ENCODE results near the gene AKAP1. TPM values are rescaled to one million over a fixed set of nuclear protein-coding genes. Genes with fewer than 3 reads are reported as not detected.

AKAP1 gene
- total and polyA plus RNA-seq, 7 donors: 42.3 to 231 (median 95.5) TPM

- ATAC-seq (no peak), DNase-seq (no peak)
- H3K4me1 ChIP-seq: peaks cover 76% of the 10 kb centered on the region
- H3K27ac ChIP-seq: peak overlapping the region; percentile 92
- H3K36me3 ChIP-seq (ENCODE audit: insufficient read depth in 1 of 2, low read depth in 1 of 2): peaks cover 0 to 12% of the 10 kb centered on the region in 2 donors
- intact Hi-C loops (cut with DNase I): no loop called here
- H3K9me3 ChIP-seq: no peaks in the 10 kb centered on the region
- WGBS, 3 donors: 78 to 81% (median 79%) methylated on average over 7 of the region's 7 CpGs
- no peak for TF ChIP-seq CTCF (IDR thresholded peaks at IDR 0.05)
- no peaks in the 10 kb centered on the region for H3K27me3 ChIP-seq (ENCODE audit: insufficient read depth in 3 of 3, low read length in 2 of 3)
- no peak overlapping the region for H3K4me3 ChIP-seq
Observed at GRCh38 chr17:57104461-57105175, 19.6 kb downstream of the AKAP1 start.

GRCh38 chr17:57105591-57105990 is 20.5 kb downstream of the AKAP1 start:
- Histone ChIP-seq H3K4me3 (no peak overlapping the region), H3K4me1 (peaks cover 76% of the 10 kb centered on the region), H3K27ac (peak overlapping the region; percentile 92), H3K9me3 (no peaks in the 10 kb centered on the region), H3K36me3 (ENCODE audit: insufficient read depth in 1 of 2, low read depth in 1 of 2) (peaks cover 0 to 12% of the 10 kb centered on the region in 2 donors), H3K27me3 (ENCODE audit: insufficient read depth in 3 of 3, low read length in 2 of 3) (no peaks in the 10 kb centered on the region)
- intact Hi-C loops (cut with DNase I): no loop called here
- DNase-seq (no peak), ATAC-seq (no peak)
- 78 to 84% (median 82%) methylated on average over 8 of the region's 8 CpGs for WGBS, 3 donors
- no peak for TF ChIP-seq CTCF (IDR thresholded peaks at IDR 0.05)

- H3K9me3 ChIP-seq: no peaks in the 10 kb centered on the region
- WGBS, 3 donors: 31 to 42% (median 31%) methylated on average over 17 of the region's 17 CpGs
- peaks cover 80% of the 10 kb centered on the region for H3K4me1 ChIP-seq
- H3K27ac ChIP-seq: peak overlapping the region; percentile 92
- peak; percentile 67 to 81 (median 72) for ATAC-seq
- peaks cover 0 to 15% of the 10 kb centered on the region in 2 donors for H3K36me3 ChIP-seq (ENCODE audit: insufficient read depth in 1 of 2, low read depth in 1 of 2)
- intact Hi-C loops (cut with DNase I): no loop called here
- peak; percentile 65 to 87 for DNase-seq
- H3K27me3 ChIP-seq (ENCODE audit: insufficient read depth in 3 of 3, low read length in 2 of 3): no peaks in the 10 kb centered on the region
- no peak overlapping the region for H3K4me3 ChIP-seq
- peak; percentile 58 for TF ChIP-seq CTCF (IDR thresholded peaks at IDR 0.05)
Observed at GRCh38 chr17:57106107-57106835, 21.2 kb downstream of the AKAP1 start.

GRCh38 chr17:57106836-57107497 is 21.9 kb downstream of the AKAP1 start:
- TF ChIP-seq CTCF (IDR thresholded peaks at IDR 0.05): no peak
- H3K4me1 ChIP-seq: peaks cover 83% of the 10 kb centered on the region
- intact Hi-C loops (cut with DNase I): no loop called here
- H3K9me3 ChIP-seq: no peaks in the 10 kb centered on the region
- no peak for DNase-seq
- H3K4me3 ChIP-seq: no peak overlapping the region
- 80 to 89% (median 87%) methylated on average over 14 of the region's 14 CpGs for WGBS, 3 donors
- no peaks in the 10 kb centered on the region for H3K27me3 ChIP-seq (ENCODE audit: insufficient read depth in 3 of 3, low read length in 2 of 3)
- ATAC-seq: no peak
- peak overlapping the region; percentile 92 for H3K27ac ChIP-seq
- H3K36me3 ChIP-seq (ENCODE audit: insufficient read depth in 1 of 2, low read depth in 1 of 2): peaks cover 0 to 21% of the 10 kb centered on the region in 2 donors

Data from psoas muscle (tissue), 8 donors.